Caki2 (cell line): ENCODE data around the gene EIF2S2. TPM values are rescaled to one million over a fixed set of nuclear protein-coding genes. Genes with fewer than 3 reads are reported as not detected.

Source experiments
- DNase-seq: peaks from one replicate; pipeline ENCODE4 v3.0.0-alpha.2; 2015; ENCODE audit warnings: low read depth
- in situ Hi-C: cut with HindIII; loops from 2 replicates; pipeline ENCODE4 v1.10.0; 2016; ENCODE audit warnings: low sequenced_read_pairs, low pct_unique_long_range_greater_than_20kb, mixed read lengths
- total RNA-seq: library from RNA; depleted of rRNA; stranded (reverse); fragments of >200 nt; shearing (Covaris generic); gene quantifications from 2 replicates; pipeline ENCODE4 v1.2.3, GENCODE V29; 2014; ENCODE audit warnings: low replicate concordance

EIF2S2 gene
- total RNA-seq, 1 experiment from 2014 or later, result 171 TPM

- in situ Hi-C loops, result no loop called here
- no peak for DNase-seq
Observed at GRCh38 chr20:34074101-34074760, 37.8 kb downstream of the EIF2S2 start.

GRCh38 chr20:34072778-34073177 is 39.3 kb downstream of the EIF2S2 start:
- in situ Hi-C loops, result no loop called here
- DNase-seq, result no peak

- in situ Hi-C loops, result no loop called here
Observed at GRCh38 chr20:34072076-34072475, 40.0 kb downstream of the EIF2S2 start.

GRCh38 chr20:34070859-34071258 is 41.2 kb downstream of the EIF2S2 start:
- in situ Hi-C loops, result no loop called here
- DNase-seq, result no peak

More at GRCh38 chr20:34072076-34072475, 40.0 kb downstream of the EIF2S2 start:
- no peak for DNase-seq

- in situ Hi-C loops, result no loop called here
Observed at GRCh38 chr20:34070079-34070439, 42.0 kb downstream of the EIF2S2 start.

DNA sequence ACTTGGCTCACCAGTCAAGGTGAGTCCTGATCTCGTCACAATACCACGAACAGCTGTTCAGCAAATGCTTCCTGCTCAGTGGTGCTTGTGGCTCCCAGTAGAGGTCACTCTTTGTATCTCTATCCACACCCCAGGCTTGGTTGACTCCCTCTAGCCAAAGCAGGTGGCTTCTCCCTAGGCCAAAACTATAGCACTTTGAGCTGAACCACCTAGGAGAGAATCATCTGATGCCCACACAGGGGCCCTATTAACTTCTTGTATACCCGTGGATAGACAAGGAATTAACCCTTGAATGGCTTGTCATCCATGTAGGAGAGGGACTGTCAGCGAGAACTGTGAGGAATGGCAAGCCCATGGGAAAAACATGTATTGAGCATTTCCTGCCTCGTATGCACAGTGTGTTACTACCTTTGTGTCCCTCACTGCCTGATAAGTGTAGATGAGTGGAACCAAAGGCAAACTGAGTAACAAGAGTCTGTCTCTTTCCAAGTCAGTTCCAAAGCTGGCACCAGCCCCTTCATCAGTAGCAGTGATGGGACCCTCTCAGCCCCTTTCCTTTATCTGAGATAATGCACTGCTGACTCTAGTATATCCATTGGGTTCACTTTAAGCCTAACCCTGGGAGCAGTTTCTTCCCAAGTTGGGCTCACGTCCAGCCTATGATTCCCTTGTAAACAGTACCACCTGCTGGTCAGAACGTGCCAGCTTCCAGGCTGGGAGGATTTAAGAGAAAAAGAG is 42.5 kb downstream of the EIF2S2 start:
- in situ Hi-C loops, result no loop called here

More at GRCh38 chr20:34070079-34070439, 42.0 kb downstream of the EIF2S2 start:
- no peak for DNase-seq

DNA sequence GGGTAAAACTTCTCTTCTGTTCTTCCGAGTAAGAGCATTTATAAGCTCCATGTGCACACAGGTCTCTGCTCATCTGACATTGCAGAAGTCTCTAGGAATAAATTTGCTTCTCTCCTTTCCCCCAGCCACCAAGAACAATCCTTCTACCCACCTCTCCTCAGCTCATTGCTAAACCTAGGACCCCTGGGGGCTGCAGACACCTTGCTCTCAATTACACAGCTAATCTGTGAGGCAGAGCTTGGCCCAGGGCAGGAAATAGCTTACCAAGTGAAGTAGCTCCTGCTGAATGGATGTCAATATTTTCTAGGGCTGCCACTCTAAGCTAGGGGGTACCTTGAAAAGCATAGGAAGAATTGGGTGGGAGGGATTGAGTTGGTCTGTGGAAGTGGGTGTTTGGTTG is 44.0 kb downstream of the EIF2S2 start:
- in situ Hi-C loops, result no loop called here
- no peak for DNase-seq

More for the DNA sequence above, 42.5 kb downstream of the EIF2S2 start:
- peak; percentile 82 for DNase-seq

GRCh38 chr20:34066476-34067090 is 45.5 kb downstream of the EIF2S2 start:
- in situ Hi-C loops, result no loop called here
- no peak for DNase-seq

DNA sequence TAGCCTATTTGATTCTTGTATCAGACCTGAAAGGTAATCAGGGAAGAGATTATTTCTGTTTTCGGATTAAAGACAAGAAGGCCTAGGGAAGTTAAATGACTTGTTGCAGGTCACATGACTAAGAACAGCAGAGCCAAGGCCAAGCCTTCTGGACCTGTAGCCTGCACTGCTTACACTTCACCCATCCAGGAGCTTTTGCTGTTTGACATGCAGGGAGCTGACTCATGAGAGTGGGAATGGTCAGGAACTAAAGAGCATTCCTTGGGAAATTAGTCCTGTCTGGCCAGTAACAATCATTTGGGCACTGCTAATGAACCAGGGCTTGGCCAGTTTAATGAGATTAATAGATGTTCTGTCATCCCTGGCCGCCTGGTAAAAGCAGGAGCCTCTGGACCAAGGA is 46.8 kb downstream of the EIF2S2 start:
- in situ Hi-C loops, result no loop called here
- DNase-seq, result no peak

DNA sequence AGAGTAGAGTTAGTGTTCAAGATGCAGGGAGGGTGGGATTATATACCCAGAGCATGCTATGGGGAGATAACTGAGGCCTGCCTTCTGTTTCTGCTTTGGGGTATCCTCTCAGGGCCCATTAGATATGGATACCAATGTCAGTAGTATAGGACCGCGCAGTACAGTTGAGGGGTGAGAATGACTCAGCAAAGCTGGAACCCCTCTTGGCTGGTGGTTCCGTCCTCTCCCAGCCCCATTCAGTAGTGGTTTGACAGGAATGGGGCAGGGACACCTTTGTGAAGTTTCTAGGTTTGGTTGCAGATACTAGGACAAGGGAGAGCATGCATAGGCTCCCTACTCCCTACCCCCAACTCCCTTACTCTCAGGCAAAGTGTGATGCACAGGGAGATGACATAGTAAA is 47.8 kb downstream of the EIF2S2 start:
- in situ Hi-C loops, result no loop called here
- DNase-seq, result no peak

GRCh38 chr20:34062570-34063482 is 49.2 kb downstream of the EIF2S2 start:
- no peak for DNase-seq
- in situ Hi-C loops, result no loop called here

GRCh38 chr20:34061695-34062094 is 50.3 kb downstream of the EIF2S2 start:
- in situ Hi-C loops, result no loop called here

DNA sequence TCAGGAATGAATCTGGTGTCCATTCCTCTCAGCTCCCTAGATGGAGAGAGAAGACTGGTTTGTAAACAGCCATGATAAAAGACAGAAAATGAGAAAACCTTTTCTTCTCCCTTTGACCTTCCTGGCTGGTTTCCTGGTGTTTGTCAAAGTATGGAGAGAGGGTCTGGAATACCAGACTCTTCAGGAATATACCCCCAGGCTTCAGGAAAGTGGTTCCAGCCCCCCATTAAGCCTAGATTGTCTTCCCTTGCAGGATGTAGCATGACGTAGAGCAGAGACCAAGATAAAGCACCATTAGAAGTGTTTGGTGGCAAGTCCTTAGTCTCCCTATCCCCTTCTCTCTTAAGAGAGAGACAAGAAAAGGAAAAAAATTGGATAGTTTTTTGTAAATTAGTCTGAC is 51.1 kb downstream of the EIF2S2 start:
- in situ Hi-C loops, result no loop called here
- no peak for DNase-seq

More at GRCh38 chr20:34061695-34062094, 50.3 kb downstream of the EIF2S2 start:
- DNase-seq, result no peak

DNA sequence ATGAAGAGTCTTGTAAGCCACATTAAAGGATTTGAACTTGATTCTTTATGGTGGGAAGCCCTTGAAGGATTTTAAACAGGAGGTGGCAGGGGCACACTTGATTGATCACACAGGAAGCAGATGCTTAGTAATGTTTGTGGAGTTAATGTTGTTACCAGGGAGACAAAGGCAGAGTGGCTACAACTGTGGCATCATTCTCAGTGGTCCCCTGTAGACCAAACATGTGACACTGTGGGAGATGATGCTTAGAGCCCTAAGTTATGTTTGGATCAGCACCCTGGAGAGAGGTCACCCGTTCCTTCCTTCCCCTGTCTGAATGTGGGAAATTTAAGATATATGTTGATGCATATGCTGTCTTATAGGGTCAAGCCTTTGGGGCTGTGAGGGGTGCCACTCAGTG is 53.2 kb downstream of the EIF2S2 start:
- in situ Hi-C loops, result no loop called here
- DNase-seq, result peak; percentile 37

DNA sequence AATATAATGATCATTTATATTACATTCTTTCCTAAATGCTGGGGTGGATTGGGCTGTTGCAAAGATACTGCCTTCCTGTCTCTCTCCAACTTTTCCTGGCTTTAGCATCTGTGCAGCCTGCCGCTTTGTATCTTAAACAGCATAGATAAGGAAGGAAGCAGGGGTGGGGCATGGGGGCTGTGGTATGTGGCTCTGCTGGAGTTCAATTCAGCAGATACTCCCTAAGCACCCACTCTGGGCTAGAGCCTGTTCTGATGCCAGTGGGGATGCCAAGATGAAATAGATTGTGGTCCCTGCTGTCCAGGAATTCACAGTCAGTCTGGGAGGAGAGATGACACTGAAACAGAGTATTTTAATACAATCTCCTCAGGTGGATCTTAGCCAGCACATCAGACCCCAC is 56.8 kb downstream of the EIF2S2 start:
- DNase-seq, result no peak
- in situ Hi-C loops, result no loop called here

DNA sequence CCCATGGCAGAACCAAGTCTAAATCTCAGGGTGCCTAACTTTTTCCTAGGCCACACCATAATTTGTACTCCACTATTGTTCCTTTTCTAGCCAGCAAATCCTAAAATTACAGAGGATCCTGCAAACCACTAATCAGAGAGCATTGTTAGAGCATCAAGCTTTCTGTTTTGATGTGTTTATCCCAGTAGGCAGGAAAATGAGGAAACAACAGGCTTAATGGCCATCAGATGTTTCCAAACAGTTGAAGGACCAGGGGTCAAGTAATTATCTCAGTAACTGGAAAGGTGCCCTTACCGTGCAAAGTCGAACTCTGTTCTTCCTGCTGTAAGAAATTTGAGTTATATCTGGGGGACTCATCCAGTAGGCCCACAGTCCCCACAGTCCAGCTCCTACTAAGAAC is 59.6 kb downstream of the EIF2S2 start:
- in situ Hi-C loops, result no loop called here
- DNase-seq, result no peak

DNA sequence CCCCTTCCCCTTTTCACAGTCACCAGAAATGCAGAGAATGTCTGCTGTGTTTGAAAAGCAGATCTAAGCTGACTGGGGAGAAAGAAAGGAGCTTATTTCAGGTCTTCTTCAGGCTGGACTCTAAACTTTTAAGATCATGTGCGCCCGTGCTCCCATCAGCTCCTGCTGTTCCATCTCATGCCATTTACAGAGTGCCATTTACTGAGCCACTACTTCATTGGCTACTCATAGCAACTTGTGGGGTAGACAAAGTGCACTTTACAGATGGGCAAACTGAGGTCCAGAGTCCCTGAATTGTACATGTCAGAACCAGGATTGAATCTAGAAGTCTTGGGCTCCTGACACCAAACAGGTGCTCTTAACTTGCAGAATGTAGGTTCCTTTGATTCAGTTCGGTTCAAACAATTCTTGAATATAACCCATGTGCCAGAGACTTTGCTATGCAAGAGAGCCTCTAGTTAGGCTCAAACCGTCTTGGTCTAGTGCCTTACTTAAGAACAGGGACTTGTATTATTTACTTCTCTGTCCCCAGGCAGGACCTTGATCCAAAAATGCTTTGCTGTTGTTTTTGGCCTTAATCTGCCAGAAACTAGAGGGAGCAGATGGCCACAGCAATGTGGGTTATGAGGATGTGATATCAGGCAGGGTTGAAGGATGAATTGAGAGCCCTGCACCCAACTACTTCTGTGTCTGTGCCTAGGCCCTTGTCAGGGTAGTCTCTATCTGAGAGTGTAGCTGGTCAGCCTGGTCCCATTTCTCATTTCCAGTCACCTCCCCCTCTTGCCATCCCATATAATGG is 61.9 kb downstream of the EIF2S2 start:
- in situ Hi-C loops, result no loop called here
- DNase-seq, result no peak

GRCh38 chr20:34049389-34049788 is 62.7 kb downstream of the EIF2S2 start:
- no peak for DNase-seq
- in situ Hi-C loops, result no loop called here
